Choroid plexus epithelial cell (primary cell): ENCODE data around the gene NCL.
"Not testable (repeated sequence)": the region's sequence is repeated elsewhere in the genome, so short reads cannot be mapped to it uniquely, and the experiment has no call there.

Source experiments
- DNase-seq: peaks from one replicate; pipeline ENCODE4 v3.0.0-alpha.2; 2010; ENCODE audit warnings: low read depth
- H3K4me3 ChIP-seq: 2 replicates; pipeline ENCODE4 v1.5.1; 2011; ENCODE audit warnings: low read depth, mild to moderate bottlenecking, control low read depth, low read length, moderate library complexity
- CTCF ChIP-seq: conservative IDR thresholded peaks from 2 replicates; pipeline ENCODE4 v1.5.1; 2011; ENCODE audit warnings: low read depth, mild to moderate bottlenecking, control low read depth, inconsistent platforms, low read length, moderate library complexity

Gene NCL

GRCh38 chr2:231452799-231453508, 11.3 kb downstream of the NCL start:
- peak; percentile 23 for DNase-seq
- H3K4me3 ChIP-seq: no peak overlapping the region
- TF ChIP-seq CTCF: no peak

GRCh38 chr2:231450548-231450989, 13.7 kb downstream of the NCL start:
- no peak for DNase-seq
- TF ChIP-seq CTCF: no peak
- no peak overlapping the region for H3K4me3 ChIP-seq

- no peak for TF ChIP-seq CTCF
- no peak overlapping the region for H3K4me3 ChIP-seq
- no peak for DNase-seq
These were observed 14.7 kb downstream of the NCL start for GRCh38 chr2:231449503-231450054.

- no peak for TF ChIP-seq CTCF
- no peak overlapping the region for H3K4me3 ChIP-seq
- no peak for DNase-seq
These were observed 27.3 kb downstream of the NCL start for GRCh38 chr2:231436957-231437356.

GRCh38 chr2:231433990-231434389, 30.3 kb downstream of the NCL start:
- TF ChIP-seq CTCF: no peak
- no peak overlapping the region for H3K4me3 ChIP-seq
- no peak for DNase-seq

- H3K4me3 ChIP-seq: no peak overlapping the region
- DNase-seq: no peak
- TF ChIP-seq CTCF: no peak
These were observed 32.7 kb downstream of the NCL start for GRCh38 chr2:231431606-231432005.

- not testable (repeated sequence) for H3K4me3 ChIP-seq, DNase-seq
These were observed 33.8 kb downstream of the NCL start for GRCh38 chr2:231430437-231430836.
